Progenitor cell of endocrine pancreas (in vitro differentiated cells): ENCODE measurements around the gene APOBEC4. TPM values are rescaled to one million over a fixed set of nuclear protein-coding genes. Genes with fewer than 3 reads are reported as not detected.

ENCODE experiments used
- DNase-seq: peaks from one replicate; pipeline ENCODE4 v3.0.0; 2021; ENCODE audit warnings: low spot score; ENCODE audit not compliant: unreplicated experiment
- H3K27ac Mint-ChIP-seq: 2 replicates; pipeline ENCODE4 v1.8.0; 2021; ENCODE audit warnings: mild to moderate bottlenecking, moderate library complexity, mixed read lengths
- H3K27me3 Mint-ChIP-seq: 2 replicates; pipeline ENCODE4 v1.8.0; 2021; ENCODE audit warnings: mixed read lengths
- H3K36me3 Mint-ChIP-seq: 2 replicates; pipeline ENCODE4 v1.8.0; 2022; ENCODE audit warnings: mixed read lengths; ENCODE audit not compliant: insufficient read depth
- H3K4me1 Mint-ChIP-seq: 2 replicates; pipeline ENCODE4 v1.8.0; 2021; ENCODE audit warnings: low read depth, mixed read lengths
- H3K4me3 Mint-ChIP-seq: 2 replicates; pipeline ENCODE4 v1.8.0; 2021; ENCODE audit warnings: low read depth, mild to moderate bottlenecking, moderate library complexity, mixed read lengths
- H3K9me3 Mint-ChIP-seq: 2 replicates; pipeline ENCODE4 v1.8.0; 2021; ENCODE audit warnings: low read depth, mixed read lengths
- total RNA-seq: library from RNA; stranded (reverse); gene quantifications from 2 replicates; pipeline ENCODE4 v1.2.1, GENCODE V29; 2021
- TF ChIP-seq, protein P1 (sequence below): fragments of 200-600 bp; sonication (generic); IDR thresholded peaks from one replicate; pipeline ENCODE4 v1.5.0; 2021; ENCODE audit warnings: antibody characterized with exemption, mild to moderate bottlenecking; ENCODE audit not compliant: unreplicated experiment

The APOBEC4 gene
- total RNA-seq, 1 donor from 2014 or later, result not detected

DNA sequence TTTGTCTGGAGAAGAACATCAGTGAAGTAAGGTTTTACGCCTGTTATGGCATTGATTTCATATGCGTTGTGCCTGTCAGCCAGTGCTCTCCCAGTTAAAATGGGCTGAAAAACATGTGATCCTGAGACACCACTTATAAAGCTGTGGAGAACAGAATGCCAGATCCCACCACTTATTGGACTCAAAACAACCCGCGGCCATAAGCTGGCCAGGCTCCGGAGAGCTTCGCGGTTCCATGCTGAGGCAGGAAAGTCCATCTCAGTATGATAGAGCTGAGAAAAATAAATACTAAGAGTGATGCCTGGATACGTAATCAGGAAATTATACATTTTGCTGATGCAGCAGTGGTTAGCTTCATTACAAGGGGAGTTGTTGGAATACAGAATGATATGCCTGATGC lies 5.1 kb downstream of the APOBEC4 start:
- no peak for DNase-seq
- no peaks in the 10 kb centered on the region for H3K9me3 Mint-ChIP-seq
- TF ChIP-seq, protein P1, sequence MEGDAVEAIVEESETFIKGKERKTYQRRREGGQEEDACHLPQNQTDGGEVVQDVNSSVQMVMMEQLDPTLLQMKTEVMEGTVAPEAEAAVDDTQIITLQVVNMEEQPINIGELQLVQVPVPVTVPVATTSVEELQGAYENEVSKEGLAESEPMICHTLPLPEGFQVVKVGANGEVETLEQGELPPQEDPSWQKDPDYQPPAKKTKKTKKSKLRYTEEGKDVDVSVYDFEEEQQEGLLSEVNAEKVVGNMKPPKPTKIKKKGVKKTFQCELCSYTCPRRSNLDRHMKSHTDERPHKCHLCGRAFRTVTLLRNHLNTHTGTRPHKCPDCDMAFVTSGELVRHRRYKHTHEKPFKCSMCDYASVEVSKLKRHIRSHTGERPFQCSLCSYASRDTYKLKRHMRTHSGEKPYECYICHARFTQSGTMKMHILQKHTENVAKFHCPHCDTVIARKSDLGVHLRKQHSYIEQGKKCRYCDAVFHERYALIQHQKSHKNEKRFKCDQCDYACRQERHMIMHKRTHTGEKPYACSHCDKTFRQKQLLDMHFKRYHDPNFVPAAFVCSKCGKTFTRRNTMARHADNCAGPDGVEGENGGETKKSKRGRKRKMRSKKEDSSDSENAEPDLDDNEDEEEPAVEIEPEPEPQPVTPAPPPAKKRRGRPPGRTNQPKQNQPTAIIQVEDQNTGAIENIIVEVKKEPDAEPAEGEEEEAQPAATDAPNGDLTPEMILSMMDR, result no peak
- no peak overlapping the region for H3K27ac Mint-ChIP-seq
- H3K4me3 Mint-ChIP-seq, result no peak overlapping the region
- no peaks in the 10 kb centered on the region for H3K36me3 Mint-ChIP-seq
- H3K4me1 Mint-ChIP-seq, result peaks cover 10% of the 10 kb centered on the region
- H3K27me3 Mint-ChIP-seq, result no peaks in the 10 kb centered on the region

DNA sequence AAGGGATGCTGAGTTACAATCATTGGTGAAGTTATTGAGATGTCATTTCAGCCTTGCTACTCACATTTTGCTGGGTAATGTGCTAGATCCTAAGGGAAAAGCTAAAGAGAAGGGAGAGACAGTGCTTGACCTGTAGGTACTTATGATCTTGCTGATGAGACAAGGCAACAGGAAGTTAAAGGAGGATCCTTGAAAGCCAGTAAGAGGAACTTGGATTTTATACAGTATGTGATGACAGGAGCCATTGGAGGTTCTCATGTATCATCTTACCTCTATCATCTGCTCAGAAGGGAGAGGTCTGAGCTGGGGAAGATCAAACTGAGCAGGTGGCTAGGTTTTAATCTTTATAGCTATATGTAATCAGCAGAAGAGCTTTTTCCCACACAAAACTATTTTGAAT lies 6.3 kb downstream of the APOBEC4 start:
- no peak for DNase-seq

DNA sequence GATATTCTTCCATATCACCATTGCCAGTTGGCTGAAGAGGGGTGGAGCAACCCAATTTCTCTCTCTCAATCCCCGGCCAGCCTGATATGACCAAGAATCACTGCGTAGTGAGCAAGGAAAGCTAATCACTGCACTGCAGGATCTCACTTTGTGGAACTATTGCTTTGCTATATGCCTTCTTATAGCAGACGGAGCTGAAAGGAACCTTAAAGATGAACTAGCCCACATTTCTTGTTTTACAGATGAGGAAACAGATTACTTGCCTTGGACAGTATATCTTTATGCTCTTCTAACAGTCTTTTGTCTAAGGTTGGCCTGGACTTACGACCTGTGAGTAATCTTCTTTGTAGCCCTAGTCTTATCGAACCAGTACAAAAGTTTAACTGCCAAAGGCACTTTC lies 7.6 kb downstream of the APOBEC4 start:
- Mint-ChIP-seq H3K27ac (no peak overlapping the region), H3K9me3 (no peaks in the 10 kb centered on the region), H3K27me3 (no peaks in the 10 kb centered on the region), H3K36me3 (no peaks in the 10 kb centered on the region), H3K4me3 (no peak overlapping the region), H3K4me1 (no peaks in the 10 kb centered on the region)
- no peak for DNase-seq
- TF ChIP-seq, protein P1, result no peak

More for the DNA sequence above, 6.3 kb downstream of the APOBEC4 start:
- Mint-ChIP-seq H3K4me1 (no peaks in the 10 kb centered on the region), H3K27ac (no peak overlapping the region), H3K27me3 (no peaks in the 10 kb centered on the region), H3K36me3 (no peaks in the 10 kb centered on the region), H3K9me3 (no peaks in the 10 kb centered on the region), H3K4me3 (no peak overlapping the region)
- TF ChIP-seq, protein P1, result no peak

DNA sequence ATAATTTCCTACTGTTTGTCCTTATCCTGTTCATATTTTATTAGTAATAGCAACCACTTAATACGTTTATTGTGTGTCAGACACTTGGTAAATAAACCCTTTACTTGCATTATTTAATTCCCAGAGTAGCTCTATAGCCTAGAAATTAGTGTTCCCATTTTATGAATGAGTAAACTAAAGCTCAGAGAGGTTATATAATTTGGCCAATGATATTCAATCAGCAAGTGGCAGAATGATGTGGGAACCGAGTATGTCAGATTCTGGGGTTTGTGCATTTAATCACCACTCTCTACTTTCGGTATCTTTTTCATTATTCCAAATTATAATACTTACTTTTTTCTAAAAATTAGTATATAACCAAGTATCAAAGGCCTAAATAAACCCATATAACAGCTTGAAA lies 10.9 kb downstream of the APOBEC4 start:
- no peak overlapping the region for H3K27ac Mint-ChIP-seq
- DNase-seq, result no peak
- peaks cover 2% of the 10 kb centered on the region for H3K4me1 Mint-ChIP-seq
- H3K9me3 Mint-ChIP-seq, result no peaks in the 10 kb centered on the region
- H3K27me3 Mint-ChIP-seq, result peaks cover under 1% of the 10 kb centered on the region
- H3K36me3 Mint-ChIP-seq, result no peaks in the 10 kb centered on the region
- TF ChIP-seq, protein P1, result no peak
- no peak overlapping the region for H3K4me3 Mint-ChIP-seq

DNA sequence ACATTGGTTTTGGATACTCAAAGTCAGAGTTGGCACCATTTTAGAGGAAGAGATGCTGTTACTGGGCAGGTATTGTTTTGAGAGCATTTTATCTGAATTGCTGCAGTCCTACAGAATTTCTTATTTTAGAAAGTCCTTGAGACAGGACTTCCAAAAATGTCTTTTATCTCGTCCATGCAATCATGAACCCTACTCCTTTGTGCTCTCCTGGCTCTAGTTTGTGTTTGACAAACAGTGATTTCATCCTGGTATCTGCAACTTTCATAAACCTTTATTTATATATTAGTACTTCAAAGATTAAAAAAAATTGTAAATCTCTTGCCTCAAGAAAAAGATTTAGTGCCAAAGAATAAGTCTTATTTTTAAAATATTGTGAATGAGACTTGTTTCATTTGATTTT lies 12.9 kb downstream of the APOBEC4 start:
- H3K36me3 Mint-ChIP-seq, result no peaks in the 10 kb centered on the region
- H3K27me3 Mint-ChIP-seq, result peaks cover 2% of the 10 kb centered on the region
- no peak overlapping the region for H3K27ac Mint-ChIP-seq
- TF ChIP-seq, protein P1, result no peak
- no peaks in the 10 kb centered on the region for H3K9me3 Mint-ChIP-seq
- peaks cover 8% of the 10 kb centered on the region for H3K4me1 Mint-ChIP-seq
- no peak for DNase-seq
- no peak overlapping the region for H3K4me3 Mint-ChIP-seq
